HCT116 (cell line): ENCODE measurements around the gene CDK7.

Experiments
- CTCF ChIP-seq, 3 experiments: fragments of 200-600 bp in 1 of 3; sonication (generic) in 1 of 3; IDR thresholded peaks in 2 of 3; conservative IDR thresholded peaks in 1 of 3; 2 replicates each; pipeline ENCODE4 v1.5.1; 2012 to 2017; ENCODE audit warnings: low read depth in 2 of 3, low read length in 2 of 3, antibody characterized with exemption in 1 of 3, borderline replicate concordance in 1 of 3, control low read depth in 1 of 3, mild to moderate bottlenecking in 1 of 3, mixed read lengths in 1 of 3, mixed run types in 1 of 3, moderate library complexity in 1 of 3; ENCODE audit not compliant: insufficient read depth in 1 of 3
- EZH2 ChIP-seq: fragments of 200-600 bp; sonication (generic); IDR thresholded peaks from 2 replicates; pipeline ENCODE4 v1.6.1; 2017; ENCODE audit warnings: antibody characterized with exemption, mixed run types
- EZH2phosphoT487 ChIP-seq: fragments of 200-600 bp; IDR thresholded peaks from 2 replicates; pipeline ENCODE4 v1.6.1; 2018; ENCODE audit warnings: antibody characterized with exemption, borderline replicate concordance
- POLR2A ChIP-seq: IDR thresholded peaks from 2 replicates; pipeline ENCODE4 v1.7.0; 2011; ENCODE audit warnings: borderline replicate concordance; ENCODE audit not compliant: insufficient read depth, insufficient read length; ENCODE audit errors: extremely low read depth
- POLR2AphosphoS5 ChIP-seq: IDR thresholded peaks from 2 replicates; pipeline ENCODE4 v1.6.1; 2011; ENCODE audit warnings: mild to moderate bottlenecking, low read depth, low read length, moderate library complexity
- REST ChIP-seq: IDR thresholded peaks from 2 replicates; pipeline ENCODE4 v1.6.1; 2012; ENCODE audit warnings: low read depth
- SIN3A ChIP-seq: IDR thresholded peaks from 2 replicates; pipeline ENCODE4 v1.6.1; 2012; ENCODE audit warnings: low read depth
- SP1 ChIP-seq: IDR thresholded peaks from 2 replicates; pipeline ENCODE4 v1.6.1; 2012; ENCODE audit warnings: low read depth
- YY1 ChIP-seq: IDR thresholded peaks from 2 replicates; pipeline ENCODE4 v1.6.1; 2011; ENCODE audit warnings: low read length, low read depth, moderate library complexity, mild to moderate bottlenecking; ENCODE audit not compliant: insufficient replicate concordance; ENCODE audit errors: extremely low read depth
- ZFX ChIP-seq: fragments of 450-650 bp; IDR thresholded peaks from 2 replicates; pipeline ENCODE4 v1.6.1; 2017
- TF ChIP-seq, protein P1 (sequence below): IDR thresholded peaks from 2 replicates; pipeline ENCODE4 v1.6.1; 2012
- TF ChIP-seq, protein P2 (sequence below): IDR thresholded peaks from 2 replicates; pipeline ENCODE4 v1.6.1; 2012
- TF ChIP-seq, protein P3 (sequence below): IDR thresholded peaks from 2 replicates; pipeline ENCODE4 v1.6.1; 2011; ENCODE audit warnings: mild to moderate bottlenecking, low read length, moderate library complexity; ENCODE audit not compliant: insufficient replicate concordance; ENCODE audit errors: extremely low read depth

DNA sequence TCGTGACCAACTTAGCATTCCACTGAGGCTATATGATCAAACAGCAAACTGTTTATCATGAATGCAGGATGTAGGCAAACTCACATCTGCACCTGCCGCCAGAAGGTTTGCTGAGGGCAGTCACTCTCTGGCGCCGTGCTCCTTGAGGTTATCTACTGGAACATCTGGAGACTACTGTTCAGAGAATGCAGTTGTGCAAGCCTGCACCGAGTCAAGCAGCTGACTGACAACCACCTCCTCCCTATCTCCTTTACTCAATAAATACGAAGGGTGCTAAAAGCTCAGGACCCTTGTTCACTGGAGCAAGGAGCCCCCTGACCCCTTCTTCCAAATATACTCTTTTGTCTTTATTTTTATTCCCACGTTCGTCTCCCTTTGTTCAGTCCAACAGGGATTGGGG is 70.8 kb downstream of the CDK7 start:
- TF ChIP-seq CTCF (IDR thresholded peaks at IDR 0.05 in 2 of 3, conservative IDR thresholded peaks at IDR 0.05 in 1 of 3; ENCODE audit: borderline replicate concordance in 1 of 3, insufficient read depth in 1 of 3, low read depth in 2 of 3, low read length in 2 of 3) (no peak), ZFX (no peak), POLR2AphosphoS5 (no peak), POLR2A (no peak), SP1 (no peak), EZH2 (no peak), SIN3A (no peak), YY1 (no peak), REST (no peak), EZH2phosphoT487 (no peak)
- TF ChIP-seq, protein P1, sequence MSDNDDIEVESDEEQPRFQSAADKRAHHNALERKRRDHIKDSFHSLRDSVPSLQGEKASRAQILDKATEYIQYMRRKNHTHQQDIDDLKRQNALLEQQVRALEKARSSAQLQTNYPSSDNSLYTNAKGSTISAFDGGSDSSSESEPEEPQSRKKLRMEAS, result no peak
- TF ChIP-seq, protein P2, sequence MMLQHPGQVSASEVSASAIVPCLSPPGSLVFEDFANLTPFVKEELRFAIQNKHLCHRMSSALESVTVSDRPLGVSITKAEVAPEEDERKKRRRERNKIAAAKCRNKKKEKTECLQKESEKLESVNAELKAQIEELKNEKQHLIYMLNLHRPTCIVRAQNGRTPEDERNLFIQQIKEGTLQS, result no peak
- TF ChIP-seq, protein P3, sequence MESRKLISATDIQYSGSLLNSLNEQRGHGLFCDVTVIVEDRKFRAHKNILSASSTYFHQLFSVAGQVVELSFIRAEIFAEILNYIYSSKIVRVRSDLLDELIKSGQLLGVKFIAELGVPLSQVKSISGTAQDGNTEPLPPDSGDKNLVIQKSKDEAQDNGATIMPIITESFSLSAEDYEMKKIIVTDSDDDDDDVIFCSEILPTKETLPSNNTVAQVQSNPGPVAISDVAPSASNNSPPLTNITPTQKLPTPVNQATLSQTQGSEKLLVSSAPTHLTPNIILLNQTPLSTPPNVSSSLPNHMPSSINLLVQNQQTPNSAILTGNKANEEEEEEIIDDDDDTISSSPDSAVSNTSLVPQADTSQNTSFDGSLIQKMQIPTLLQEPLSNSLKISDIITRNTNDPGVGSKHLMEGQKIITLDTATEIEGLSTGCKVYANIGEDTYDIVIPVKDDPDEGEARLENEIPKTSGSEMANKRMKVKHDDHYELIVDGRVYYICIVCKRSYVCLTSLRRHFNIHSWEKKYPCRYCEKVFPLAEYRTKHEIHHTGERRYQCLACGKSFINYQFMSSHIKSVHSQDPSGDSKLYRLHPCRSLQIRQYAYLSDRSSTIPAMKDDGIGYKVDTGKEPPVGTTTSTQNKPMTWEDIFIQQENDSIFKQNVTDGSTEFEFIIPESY, result no peak
